T-helper 9 cell (primary cell): ENCODE data around the gene AJAP1.

ENCODE experiments used
- DNase-seq: peaks from one replicate; pipeline ENCODE4 v3.0.0-alpha.2; 2020

The AJAP1 gene

DNA sequence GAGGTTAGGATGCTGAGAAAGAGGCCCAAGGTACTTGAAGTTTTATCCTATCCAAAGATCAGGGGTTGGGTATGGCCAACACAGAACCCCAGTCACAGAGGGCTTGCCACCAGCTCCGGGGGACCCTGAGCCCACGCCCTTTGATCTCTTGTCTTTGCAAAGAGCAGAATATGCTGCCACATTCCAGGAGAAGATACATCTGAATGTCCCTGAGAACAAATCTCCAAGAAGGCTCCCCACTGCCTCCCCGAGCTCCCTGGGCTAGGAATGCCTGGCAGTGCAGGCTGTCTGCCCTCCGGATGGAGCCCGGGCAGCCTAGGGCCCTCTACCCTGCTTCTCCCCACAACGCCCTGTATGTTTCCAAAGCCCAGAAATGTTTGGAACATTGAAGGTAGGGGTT is 49.2 kb downstream of the AJAP1 start:
- no peak for DNase-seq

DNA sequence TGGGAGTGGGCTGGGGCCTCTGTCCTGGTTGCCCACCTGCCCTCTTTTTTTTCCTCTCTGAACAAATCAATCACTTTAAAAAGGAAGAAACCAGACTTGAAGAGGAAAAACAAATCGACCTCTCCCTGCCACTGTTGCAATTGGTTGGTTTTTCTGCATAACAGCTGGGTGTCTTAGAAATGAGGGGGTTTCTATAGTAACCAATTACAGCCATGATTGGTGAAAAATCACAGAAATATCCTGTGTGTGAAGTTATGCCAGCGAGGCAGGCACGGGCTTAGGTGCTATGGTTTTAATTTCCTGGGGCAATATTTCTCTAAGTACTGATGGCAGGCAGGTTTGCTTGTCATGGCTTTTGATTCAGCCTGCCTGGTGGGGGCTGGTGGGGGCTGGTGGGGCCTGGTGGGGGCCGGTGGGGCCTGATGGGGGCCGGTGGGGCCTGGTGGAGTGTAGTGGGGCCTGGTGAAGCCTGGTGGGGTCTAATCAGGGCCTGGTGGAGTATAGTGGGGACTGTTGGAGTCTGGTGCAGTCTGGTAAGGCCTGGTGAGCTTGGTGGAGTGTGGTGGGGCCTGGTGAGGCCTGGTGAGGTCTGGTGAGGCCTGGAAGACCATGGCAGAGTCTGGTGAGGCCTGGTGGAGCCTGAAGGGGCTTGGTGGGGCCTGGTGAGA is 54.6 kb downstream of the AJAP1 start:
- no peak for DNase-seq

DNA sequence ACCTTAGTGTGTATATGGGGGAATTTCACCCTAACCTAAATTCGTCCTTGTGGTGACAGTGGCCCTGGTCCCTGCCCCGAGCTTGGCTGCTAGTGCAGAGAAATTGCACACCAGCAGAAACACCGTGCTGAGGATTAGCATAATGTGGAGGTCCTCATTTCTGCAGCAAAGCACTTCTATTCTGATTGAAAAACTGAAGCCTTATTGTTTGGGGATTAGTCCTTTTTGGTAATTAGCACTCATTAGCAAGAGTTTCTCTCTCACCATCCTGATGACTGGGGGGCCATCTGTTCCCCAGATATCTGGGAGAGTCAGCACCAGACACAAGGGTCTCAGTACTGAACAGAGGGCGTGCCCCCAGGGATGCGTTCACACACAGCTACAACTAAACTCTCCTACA is 55.2 kb downstream of the AJAP1 start:
- DNase-seq, result no peak

DNA sequence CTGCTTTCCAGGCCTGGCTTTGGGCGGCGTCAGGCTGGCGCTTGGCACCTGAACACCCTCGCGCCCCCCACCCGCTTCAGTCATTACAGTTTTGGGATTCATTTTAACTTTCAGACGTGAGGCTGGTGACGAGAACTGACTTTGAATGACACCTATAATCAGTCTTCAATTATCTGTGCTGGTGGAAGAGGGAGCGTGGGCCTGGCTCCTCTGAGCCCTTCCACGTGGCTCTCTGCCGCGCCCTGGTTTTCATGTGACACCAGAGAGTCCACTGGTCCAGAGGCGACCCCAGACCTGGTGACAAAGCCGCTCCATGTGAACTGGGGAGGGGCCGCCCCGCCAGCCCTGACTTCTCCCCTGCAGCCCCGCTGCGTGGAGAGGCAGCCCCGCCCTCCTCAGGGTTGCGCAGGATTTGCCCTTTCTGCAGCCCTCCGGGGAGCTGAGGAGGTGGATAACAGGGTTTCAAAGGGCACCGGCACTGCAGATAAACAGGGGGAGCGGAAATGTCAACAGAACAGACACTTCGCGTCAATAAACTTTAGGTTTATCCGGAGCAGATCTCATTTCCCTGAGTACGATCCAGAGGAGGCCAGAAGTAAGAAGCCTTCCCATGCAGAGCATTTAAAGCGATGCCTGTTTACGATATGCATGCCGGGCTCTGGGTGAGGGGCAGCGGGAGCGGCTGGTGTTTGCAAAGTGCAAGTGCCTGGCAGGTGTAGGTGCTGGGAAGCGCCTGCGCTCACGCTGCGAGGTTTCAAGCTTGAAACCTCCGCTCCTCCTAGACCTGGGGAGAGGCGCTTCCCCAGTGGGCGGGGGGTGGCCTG is 56.4 kb downstream of the AJAP1 start:
- DNase-seq, result no peak

DNA sequence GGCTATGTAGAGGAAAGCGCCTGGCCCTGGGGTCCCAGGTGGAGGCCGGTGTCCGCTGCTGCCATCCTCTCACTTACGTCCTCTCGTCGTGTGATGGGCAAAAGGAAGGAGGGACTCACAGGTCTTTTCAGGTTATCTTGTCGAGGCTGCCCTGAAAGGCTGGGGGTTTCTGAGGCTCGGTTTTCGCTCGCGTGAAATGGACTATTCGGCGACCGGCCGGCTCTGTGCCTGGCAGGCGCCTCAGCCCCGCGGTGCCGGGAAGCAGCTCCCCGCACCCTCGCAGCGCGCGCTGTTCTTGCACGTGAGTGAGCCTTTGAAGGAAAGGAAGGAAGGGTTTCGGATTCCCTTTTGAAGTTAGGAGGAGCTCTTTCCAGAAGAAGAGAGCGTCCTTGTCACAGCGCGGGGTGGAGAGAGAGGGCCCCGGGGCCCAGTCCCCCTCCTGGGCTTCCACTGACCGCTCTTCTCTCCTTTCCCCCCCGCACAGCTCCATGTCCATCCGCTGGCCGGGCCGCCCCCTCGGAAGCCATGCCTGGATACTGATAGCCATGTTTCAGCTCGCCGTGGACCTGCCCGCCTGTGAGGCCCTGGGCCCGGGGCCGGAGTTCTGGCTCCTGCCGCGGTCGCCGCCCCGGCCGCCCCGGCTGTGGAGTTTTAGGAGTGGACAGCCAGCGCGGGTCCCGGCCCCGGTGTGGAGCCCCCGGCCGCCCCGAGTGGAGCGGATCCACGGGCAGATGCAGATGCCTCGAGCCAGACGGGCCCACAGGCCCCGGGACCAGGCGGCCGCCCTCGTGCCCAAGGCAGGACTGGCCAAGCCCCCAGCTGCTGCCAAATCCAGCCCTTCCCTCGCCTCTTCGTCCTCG is 57.2 kb downstream of the AJAP1 start:
- DNase-seq, result no peak

DNA sequence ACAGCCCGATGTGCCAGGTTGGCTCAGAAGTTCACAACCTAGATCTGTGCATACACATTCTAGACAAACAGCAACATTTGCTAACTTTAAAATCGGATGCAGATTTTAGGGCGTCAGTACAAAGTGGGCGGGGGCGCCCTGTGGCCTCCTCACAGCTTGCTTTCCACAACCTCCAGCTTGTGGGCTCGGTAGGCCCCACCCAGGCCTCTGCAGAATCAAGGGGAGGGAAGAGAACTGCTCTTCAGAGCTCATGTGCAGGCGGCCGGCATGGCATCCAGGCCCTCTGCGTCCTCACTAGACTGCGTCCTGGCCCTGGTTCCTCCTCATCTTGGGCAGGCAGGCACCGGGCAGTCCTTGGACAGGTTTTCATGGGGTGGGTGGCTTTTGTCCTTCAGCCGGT is 59.3 kb downstream of the AJAP1 start:
- DNase-seq, result no peak

DNA sequence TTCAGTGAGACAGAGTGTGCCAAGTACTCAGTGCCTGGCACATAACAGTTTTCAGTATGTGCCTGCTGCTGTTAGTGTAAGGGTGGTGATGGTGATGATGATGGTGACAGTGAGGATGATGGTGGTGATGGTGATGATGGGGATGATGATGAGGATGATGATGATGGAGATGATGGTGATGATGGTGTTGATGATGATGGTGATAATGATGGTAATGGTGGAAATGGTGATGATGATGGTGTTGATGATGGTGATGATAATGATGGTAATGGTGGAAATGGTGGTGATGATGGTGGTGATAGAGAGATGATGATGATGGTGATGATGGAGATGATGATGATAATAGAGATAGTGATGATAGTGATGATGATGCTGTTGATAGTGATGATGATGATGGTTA is 62.0 kb downstream of the AJAP1 start:
- no peak for DNase-seq

DNA sequence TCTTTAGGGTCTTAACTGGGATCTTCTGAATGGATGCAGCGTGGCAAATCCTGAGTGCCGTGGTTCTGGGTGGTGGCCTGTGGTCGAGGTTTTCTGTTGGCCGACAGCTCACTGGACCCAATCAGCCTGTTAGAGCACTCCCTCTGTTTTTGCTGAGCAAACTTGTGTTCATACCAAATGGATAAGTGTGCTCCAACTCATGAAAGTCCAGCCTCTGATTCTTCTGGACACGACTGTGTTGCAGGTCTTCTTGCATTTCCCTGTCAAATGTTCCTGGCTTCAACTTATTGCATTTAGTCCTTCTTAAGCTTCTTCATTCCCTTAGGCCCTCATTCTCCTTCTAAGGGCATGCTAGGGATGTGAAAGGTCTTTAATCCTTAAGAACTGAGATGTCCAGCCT is 63.7 kb downstream of the AJAP1 start:
- DNase-seq, result no peak

DNA sequence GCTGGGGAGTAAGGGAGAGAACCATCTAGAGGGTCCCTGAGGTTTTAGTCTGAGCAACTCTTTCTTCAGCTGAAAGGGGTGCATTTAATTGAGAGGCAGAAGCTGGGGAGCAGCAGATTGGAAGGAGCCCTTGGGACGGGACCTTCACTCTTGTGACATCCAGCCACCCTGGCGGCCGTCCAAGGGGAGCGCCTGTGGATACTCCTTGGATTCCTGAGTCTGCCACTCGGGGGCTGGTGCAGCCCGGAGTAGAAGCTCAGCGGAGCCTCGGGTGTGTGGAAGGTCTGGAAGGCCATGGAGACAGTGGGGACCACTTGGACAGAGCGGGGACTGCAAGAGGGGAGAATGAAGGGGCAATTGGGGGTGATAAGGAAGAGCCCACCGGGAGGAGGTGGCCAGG is 68.7 kb downstream of the AJAP1 start:
- DNase-seq, result no peak

DNA sequence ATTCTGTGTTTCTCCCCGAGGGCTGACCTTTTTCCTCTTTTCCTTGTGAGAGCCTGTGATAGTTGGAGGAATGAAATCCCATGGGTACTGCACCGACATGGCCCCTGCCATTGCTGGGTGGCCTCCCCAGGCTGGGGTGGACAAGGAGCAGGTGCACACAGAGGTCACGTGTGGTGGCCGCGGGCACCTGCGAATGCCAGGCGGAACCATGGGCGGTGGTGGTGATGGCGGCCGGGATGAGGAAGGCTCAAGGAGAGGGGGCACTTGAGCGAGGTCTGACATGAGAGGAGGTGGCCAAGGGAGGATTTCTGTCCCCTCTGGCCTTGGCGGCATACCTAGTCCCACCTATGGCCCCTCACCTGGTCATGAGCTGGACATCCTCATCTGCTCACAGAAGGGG is 69.6 kb downstream of the AJAP1 start:
- no peak for DNase-seq

DNA sequence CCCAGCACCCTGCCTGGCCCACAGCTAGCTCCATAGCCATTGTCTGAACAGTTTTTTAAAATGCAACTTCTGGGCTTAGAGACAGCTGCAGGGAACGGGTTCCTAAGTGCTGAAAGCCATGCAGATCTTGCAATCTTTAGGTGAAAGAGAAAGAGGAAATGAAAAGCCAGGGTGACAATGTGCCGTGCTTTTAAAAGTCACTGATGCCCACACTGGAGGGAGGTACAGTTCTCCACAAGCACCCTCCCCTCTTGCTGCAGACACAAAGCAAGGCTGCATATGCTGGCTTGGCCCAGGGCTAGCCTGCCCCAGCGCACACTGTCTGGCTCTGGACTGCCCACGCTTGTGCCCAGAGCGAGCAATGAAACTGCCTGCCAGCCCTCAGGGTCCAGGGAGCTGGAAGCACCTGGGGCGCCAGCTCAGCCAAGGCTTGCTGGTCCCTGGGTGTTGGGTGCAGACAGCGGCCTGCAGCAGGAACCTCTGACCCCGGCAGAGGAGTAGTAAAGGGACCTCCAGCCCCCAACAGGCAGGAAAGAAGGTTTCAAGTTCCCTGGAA is 70.4 kb downstream of the AJAP1 start:
- no peak for DNase-seq

DNA sequence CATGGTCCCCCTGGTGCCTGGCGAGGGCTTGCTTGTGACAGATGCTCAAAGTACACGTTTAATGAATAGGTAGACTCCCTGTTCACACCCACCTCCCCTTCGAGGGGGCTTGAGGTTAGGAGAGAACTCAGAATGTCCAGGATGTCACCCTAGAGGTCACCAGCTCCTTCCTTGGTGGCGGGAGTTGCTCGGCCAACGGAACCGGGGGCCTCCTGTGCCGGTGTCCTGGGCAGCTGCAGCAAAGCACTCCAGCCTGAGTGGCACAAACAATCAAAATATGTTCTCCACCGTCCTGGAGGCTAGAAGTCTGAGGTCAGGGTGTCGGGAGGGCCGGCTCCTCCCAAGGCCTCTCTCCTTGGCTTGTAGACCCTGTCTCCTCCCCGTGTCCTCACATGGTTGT is 71.0 kb downstream of the AJAP1 start:
- no peak for DNase-seq

DNA sequence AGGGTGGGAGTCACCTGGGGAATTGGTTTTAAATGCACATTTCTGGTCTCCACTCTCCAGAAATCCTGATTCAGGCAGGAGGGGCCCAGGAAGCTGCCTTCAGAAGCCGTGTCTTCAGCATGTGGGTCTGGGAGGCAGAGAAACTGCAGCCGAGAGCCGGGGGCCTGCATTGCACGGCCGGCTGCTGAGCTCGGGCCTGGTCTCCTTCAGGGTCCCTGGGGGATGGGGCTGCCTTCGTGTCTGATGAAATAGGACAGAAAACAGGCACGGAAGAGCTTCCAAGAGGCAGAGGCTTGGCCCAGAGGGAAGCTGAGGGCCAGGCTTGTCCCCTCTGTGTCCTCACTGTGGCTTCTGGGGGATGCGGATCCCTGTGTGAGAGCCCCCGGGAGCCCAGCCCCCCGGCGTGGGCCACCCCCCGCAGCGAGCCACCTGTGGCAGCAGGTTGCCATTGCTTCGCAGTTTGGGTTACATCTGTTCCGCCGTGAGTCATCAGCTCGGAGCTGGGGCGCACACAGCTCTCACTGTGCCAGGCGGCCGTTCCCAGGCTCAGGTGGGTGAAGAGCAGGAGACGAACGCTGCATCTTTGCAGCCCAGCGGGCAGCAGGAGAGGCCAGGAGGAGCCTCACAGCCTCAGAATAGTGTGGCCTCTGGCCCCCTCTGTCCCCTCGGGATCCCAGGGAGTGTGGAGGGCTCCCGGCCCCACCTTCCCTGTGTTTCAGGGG is 72.4 kb downstream of the AJAP1 start:
- no peak for DNase-seq

DNA sequence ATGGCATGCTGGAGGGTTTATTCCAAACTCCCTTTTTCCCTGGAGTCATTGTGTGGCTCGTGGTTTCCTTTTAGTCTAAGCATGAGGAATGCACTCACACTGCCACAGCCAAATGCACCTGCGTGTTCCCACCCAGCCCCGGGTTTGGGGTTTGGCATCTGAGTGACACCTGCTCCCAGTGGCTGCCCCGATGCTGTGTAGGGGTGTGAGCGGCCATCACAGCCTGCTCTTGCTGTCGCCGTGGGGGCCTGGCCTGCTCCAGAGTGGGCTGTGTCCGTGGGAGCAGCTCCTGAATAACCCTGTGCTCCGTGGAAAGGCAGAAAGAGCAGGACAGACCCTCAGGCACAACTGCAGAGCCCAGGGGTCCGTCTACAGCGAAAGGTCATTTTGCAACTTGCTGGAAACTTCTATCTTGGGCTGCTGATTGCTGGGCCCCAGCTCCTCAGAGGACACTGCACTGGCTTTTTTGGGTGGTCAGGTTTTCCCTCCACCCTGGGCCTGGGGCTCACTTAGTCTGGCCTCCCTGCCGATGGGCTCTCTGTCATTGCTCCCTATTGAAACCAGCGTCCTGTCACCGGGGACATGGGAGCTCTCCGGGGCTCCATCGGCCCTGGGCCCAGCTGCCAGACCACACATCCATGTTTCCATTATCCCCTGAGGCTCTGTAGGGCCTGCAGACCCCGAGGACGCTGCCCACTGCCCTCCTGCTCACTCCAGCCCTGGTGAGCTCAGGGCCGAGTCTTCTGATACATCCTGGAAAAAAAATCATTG is 74.1 kb downstream of the AJAP1 start:
- no peak for DNase-seq

DNA sequence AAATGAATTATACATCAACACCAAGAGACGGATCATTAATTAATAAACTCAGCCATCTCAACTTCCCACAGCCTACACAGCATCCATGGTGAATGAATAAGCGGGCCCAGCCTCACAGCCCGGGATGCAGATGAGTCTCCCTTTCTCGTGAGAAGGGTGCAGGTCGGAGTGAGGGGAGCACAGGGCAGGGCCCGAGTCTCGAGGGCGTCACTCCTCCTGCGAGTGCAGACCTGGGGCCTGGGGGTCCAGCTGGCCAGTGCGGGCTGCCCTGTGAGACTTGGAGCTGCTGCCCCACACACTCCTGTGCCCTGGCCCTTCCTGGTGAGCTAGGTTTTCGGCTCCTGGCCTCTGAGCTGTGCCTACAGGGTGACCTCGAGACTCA is 74.7 kb downstream of the AJAP1 start:
- DNase-seq, result no peak

DNA sequence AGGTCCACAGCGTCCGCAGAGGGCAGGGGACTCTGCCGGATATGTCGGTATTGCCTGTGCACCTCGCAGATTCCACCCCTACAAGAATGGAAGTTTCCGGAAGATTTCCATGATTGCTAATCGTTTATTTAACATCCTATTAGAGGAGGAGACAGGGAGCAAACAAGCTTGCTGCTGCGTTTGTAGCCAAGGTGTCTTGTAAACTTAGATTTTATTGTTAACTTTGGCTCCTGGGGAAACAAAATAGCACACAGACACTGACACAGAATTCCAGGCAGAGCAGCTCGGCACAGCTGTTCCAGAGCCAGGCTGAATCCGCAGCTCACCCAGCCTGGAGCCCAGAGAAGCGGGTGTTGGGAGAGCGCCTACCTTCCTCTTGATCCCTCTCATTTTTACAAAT is 75.7 kb downstream of the AJAP1 start:
- no peak for DNase-seq

DNA sequence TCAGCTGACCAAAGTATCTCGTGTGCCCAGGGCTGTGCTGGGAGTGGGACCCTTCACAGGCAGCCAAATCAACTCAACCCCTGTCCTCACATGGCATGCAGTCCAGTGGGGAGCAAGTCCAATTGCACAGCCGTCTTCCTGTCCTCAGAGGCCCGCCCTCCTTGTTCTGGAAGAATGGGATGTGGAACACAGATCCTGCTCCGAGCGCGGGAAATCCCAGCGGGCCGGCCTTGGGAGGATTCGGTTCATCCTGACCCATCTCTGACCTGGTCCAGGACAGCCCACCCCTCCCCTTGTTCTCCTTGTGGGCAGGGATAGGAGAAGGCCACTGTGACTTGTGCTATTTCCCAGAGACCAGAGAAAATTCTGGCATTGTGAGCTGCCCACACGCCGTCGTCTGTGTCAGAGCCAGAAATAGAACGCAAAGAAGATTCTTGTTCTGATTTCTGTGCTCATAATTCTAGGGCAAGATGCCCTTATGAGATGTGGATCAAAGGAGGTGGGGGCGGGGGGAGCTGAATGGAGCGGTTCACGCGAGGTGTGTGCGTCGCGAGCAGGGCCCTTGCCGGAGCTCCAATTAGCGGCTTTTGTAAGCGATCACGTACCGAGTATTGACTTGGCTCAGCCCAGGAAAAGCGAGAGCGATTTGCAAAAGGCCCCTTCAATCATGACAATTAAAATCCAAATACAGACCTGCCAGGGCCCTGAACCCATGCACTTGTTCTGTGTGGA is 79.2 kb downstream of the AJAP1 start:
- DNase-seq, result no peak

DNA sequence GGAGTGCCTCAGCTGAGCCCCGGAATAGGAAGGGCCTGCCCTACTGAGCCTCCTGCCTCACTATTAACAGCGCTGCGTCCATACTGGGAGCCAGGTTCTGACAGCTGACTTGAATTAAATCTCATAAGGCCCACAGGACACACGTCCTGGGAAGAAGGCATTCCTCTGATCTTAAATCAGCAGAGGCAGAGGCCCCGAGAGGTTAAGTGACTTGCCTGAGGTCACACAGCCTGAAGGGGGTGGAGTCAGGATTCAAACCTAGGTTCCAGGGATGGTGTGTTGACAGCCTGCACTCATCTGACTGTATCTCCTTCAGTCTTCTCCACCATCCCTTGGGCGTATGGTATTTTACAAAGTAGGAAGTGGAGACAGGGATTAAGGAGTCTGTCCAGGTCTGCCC is 79.8 kb downstream of the AJAP1 start:
- no peak for DNase-seq

DNA sequence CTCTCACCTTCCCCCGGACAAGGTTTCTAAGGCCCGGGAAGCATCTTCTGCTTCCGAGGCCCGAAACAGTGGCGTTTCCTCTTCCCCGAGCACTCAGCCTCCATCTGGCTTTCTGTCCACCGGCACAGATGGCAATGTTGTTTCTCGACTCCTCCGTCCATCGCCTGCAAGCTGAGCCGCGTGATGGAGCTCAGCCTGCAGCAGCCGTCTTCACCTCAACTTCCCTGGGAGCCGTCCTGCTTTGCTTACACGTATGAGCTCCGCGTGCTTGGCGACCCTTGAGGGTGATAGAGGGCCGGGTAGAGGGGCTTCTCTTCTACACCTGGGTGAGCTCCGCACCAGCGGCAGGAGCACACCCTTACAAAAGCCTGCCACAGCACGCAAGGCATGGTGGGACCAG is 80.4 kb downstream of the AJAP1 start:
- no peak for DNase-seq

DNA sequence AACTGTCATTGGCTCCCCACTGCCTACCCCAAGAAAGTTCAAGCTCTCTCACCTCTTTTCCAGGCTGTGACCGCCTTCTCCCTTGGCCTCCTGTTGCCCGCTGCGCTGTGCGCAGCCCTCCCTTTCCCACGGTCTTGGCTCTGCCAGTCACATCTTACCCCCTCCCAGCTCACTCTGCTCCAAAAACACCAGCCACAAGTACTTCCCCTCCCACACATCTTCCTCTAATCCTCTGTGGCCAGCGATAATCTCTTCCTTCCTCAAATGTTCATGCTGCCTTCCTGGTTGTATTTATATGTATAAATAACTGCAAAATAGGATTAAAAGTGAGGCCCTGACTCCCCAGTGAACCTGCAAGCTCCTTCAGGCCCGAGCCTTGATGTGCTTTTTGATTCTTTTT is 81.8 kb downstream of the AJAP1 start:
- no peak for DNase-seq

DNA sequence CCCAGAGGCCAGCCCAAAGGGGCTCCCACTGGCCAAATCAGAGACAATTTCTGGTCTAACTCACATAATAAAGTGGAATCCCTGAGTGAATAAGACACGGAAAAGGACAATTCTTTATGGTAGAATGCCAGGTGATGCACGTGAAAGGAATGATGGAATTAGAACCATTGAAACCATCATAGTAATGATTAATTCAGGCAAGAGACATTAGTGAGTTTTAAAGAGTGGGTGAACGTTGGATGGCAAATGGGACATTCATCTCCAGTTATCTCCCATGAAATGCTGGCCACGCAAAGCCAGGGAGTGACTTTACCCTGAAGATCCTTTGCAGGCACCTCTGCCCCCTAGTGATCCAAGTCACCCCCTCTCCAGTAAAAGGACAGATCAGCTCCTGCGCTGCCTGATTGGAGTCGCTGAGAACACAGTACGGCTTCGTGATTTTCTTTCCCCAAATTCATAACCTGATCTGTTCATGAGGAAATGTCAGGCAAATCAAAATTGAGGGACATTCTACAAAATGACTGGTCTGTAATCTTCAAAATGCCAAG is 87.5 kb downstream of the AJAP1 start:
- no peak for DNase-seq
